ENCODE measurements around the gene RIPK3. TPM values are rescaled to one million over a fixed set of nuclear protein-coding genes. Genes with fewer than 3 reads are reported as not detected.

The RIPK3 gene
- total and polyA plus RNA-seq, 2 of the 8 experiments (the other 6 are each of a cell fraction or from before 2014, with no cell fraction given) = 0.24 to 0.39 TPM

GRCh38 chr14:24342889-24343288 is 3.1 kb upstream of the RIPK3 start:
- no peak overlapping the region for H3K4ac ChIP-seq (replicated peaks; ENCODE audit: insufficient read length, low read depth, low read length)
- no peak overlapping the region for H4K8ac ChIP-seq (ENCODE audit: extremely low read depth, insufficient read depth, low read length)
- no peak overlapping the region for H2BK12ac ChIP-seq (ENCODE audit: low read depth, low read length)
- no peak overlapping the region for H3K23ac ChIP-seq (ENCODE audit: insufficient read length)
- no peak overlapping the region for H3K14ac ChIP-seq (ENCODE audit: insufficient read length)
- H3K27me3 ChIP-seq (replicated peaks in 1 of 4; ENCODE audit: control insufficient read depth in 3 of 4, extremely low read depth in 1 of 4, insufficient read depth in 3 of 4, low read length in 3 of 4) = peaks cover 27 to 40% (median 38%) of the 10 kb centered on the region in 4 experiments
- ChIA-PET CTCF (ENCODE audit: partially characterized antibody) (interaction anchor here (1.0 to 27.8 kb wide), 3 partner anchors 19 to 85 kb away, joined by 4 to 664 read pairs (median 5); partner anchors contain the start of genes CBLN3 and KHNYN), POLR2A (ENCODE audit: partially characterized antibody) (no interaction called here)
- H2BK15ac ChIP-seq (ENCODE audit: low read length) = no peak overlapping the region
- no peak overlapping the region for H3K9ac ChIP-seq (replicated peaks in 1 of 4; ENCODE audit: extremely low read depth in 1 of 4, low read depth in 3 of 4, low read length in 3 of 4)
- FAIRE-seq (no peak), DNase-seq (ENCODE audit: low read depth in 1 of 2, low spot score in 2 of 2) (no peak)
- H3K56ac ChIP-seq (replicated peaks; ENCODE audit: insufficient read length, low read depth, low read length) = no peak overlapping the region
- no peaks in the 10 kb centered on the region for H3K9me3 ChIP-seq (ENCODE audit: insufficient read depth in 2 of 2, low read depth in 1 of 2, low read length in 1 of 2)
- TF ChIP-seq POLR2A (IDR thresholded peaks at IDR 0.05; ENCODE audit: control extremely low read depth in 1 of 2, low read depth in 2 of 2, low read length in 2 of 2) (no peak), JUND (IDR thresholded peaks at IDR 0.05; ENCODE audit: low read length) (no peak), TBP (IDR thresholded peaks at IDR 0.05; ENCODE audit: low read depth, low read length) (no peak), CHD2 (IDR thresholded peaks at IDR 0.05; ENCODE audit: low read length) (no peak), SAP30 (IDR thresholded peaks at IDR 0.05; ENCODE audit: insufficient read depth, insufficient replicate concordance, low read length) (no peak), CBX5 (IDR thresholded peaks at IDR 0.05; ENCODE audit: low read depth, low read length) (no peak), KDM5A (IDR thresholded peaks at IDR 0.05; ENCODE audit: low read length) (no peak), ZNF274 (IDR thresholded peaks at IDR 0.05; ENCODE audit: borderline replicate concordance, extremely low read depth, low read length) (no peak), POLR2AphosphoS5 (IDR thresholded peaks at IDR 0.05; ENCODE audit: low read depth, low read length) (no peak)
- no peak overlapping the region for H2BK20ac ChIP-seq (ENCODE audit: low read length)
- H3K4me2 ChIP-seq (ENCODE audit: insufficient read depth in 1 of 2, low read depth in 2 of 2, low read length in 2 of 2) = no peak overlapping the region
- H3K79me2 ChIP-seq (ENCODE audit: control insufficient read depth in 1 of 2, insufficient read depth in 2 of 2, low read length in 2 of 2) = no peaks in the 10 kb centered on the region
- H2BK5ac ChIP-seq (ENCODE audit: low read depth, low read length) = no peak overlapping the region
- no peak overlapping the region for H4K91ac ChIP-seq (replicated peaks; ENCODE audit: insufficient read length, low read length)
- H4K20me1 ChIP-seq (replicated peaks in 1 of 2; ENCODE audit: control insufficient read depth in 1 of 2, insufficient read depth in 2 of 2, low read length in 2 of 2) = no peaks in the 10 kb centered on the region
- H3K4me1 ChIP-seq (replicated peaks in 1 of 4; ENCODE audit: control insufficient read depth in 3 of 4, insufficient read depth in 4 of 4, low read length in 3 of 4) = peaks cover 0 to 5% (median 0%) of the 10 kb centered on the region in 4 experiments; a peak in 2 of 7 replicates
- peaks cover 8% of the 10 kb centered on the region; the same call in 1 of the 2 replicates for H3K23me2 ChIP-seq (ENCODE audit: low read depth, low read length)
- no peaks in the 10 kb centered on the region for H3K79me1 ChIP-seq (ENCODE audit: low read depth, low read length)
- H4K5ac ChIP-seq (ENCODE audit: insufficient read length, low read depth, low read length) = no peak overlapping the region
- H2BK120ac ChIP-seq (replicated peaks; ENCODE audit: low read depth, low read length) = no peak overlapping the region
- no peak overlapping the region for H2AFZ ChIP-seq (ENCODE audit: low read length)
- no peak overlapping the region for H3K27ac ChIP-seq (ENCODE audit: low read depth, low read length)
- 94% methylated on average over 4 of the region's 4 CpGs; no CpG with 5 or more reads in 1 of the 2 experiments for WGBS, 2 experiments (ENCODE audit: extremely low coverage in 1 of 2, insufficient coverage in 1 of 2, insufficient read length in 1 of 2, insufficient replicate concordance in 2 of 2, low coverage in 1 of 2, low lambda C conversion rate in 2 of 2, missing lambda C conversion rate in 1 of 2)
- H3K18ac ChIP-seq (ENCODE audit: extremely low read depth, low read length) = no peak overlapping the region
- no peak overlapping the region for H3K4me3 ChIP-seq (ENCODE audit: extremely low read depth in 1 of 4, insufficient read depth in 2 of 4, low read depth in 3 of 4, low read length in 4 of 4)
- no peaks in the 10 kb centered on the region for H3K36me3 ChIP-seq (ENCODE audit: control insufficient read depth in 2 of 4, insufficient read depth in 4 of 4, low read length in 3 of 4)
- no peak overlapping the region for H2AK5ac ChIP-seq (ENCODE audit: low read depth, low read length)
